ENCODE data around the gene CCS. TPM values are rescaled to one million over a fixed set of nuclear protein-coding genes. Genes with fewer than 3 reads are reported as not detected.

The CCS gene
- total and polyA plus RNA-seq, 9 of the 15 experiments (the other 6 are each of a cell fraction or from before 2014, with no cell fraction given) = 1.1 to 46.6 (median 26.8) TPM

DNA sequence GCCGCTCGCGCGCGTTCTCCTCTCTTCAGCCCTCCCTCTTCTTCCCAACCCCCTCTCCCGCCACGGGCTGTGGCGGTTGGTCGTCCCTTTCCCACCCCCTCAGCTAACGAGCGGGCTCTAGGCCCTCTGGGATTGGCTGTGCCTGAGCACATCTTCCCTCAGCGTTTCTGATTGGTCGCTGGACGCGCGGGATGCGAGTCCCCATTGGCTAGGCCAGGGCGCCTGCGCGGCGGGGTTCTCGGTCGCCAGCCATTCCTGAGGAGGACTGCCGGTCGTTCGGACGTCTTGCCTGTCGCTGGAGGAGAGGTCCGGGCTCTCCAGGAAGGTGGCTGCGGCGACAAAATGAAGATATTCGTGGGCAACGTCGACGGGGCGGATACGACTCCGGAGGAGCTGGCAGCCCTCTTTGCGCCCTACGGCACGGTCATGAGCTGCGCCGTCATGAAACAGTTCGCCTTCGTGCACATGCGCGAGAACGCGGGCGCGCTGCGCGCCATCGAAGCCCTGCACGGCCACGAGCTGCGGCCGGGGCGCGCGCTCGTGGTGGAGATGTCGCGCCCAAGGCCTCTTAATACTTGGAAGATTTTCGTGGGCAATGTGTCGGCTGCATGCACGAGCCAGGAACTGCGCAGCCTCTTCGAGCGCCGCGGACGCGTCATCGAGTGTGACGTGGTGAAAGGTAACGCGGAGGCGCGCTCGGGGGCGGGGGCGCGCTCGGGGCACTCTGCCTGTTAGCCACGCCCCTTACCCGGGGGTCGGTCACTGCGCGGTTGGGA lies 23.6 kb downstream of the CCS start, which contains the start of gene RBM14 (continued):
- TF ChIP-seq ZBTB1 (CRISPR knock-in tag; IDR thresholded peaks at IDR 0.05; ENCODE audit: borderline replicate concordance, low read depth) (0 out of 2 replicates have a peak, but pooled peaks have one; percentile 54), CXXC5 (CRISPR knock-in tag; IDR thresholded peaks at IDR 0.05) (peak; percentile 83), TEAD1 (CRISPR knock-in tag; IDR thresholded peaks at IDR 0.05) (peak; percentile 70 to 82; a peak in 3 of 4 replicates), HDAC3 (IDR thresholded peaks at IDR 0.05; ENCODE audit: borderline replicate concordance, partially characterized antibody) (no peak), SRF (CRISPR knock-in tag; IDR thresholded peaks at IDR 0.05) (peak; percentile 13 to 50; a peak in 2 of 4 replicates)

DNA sequence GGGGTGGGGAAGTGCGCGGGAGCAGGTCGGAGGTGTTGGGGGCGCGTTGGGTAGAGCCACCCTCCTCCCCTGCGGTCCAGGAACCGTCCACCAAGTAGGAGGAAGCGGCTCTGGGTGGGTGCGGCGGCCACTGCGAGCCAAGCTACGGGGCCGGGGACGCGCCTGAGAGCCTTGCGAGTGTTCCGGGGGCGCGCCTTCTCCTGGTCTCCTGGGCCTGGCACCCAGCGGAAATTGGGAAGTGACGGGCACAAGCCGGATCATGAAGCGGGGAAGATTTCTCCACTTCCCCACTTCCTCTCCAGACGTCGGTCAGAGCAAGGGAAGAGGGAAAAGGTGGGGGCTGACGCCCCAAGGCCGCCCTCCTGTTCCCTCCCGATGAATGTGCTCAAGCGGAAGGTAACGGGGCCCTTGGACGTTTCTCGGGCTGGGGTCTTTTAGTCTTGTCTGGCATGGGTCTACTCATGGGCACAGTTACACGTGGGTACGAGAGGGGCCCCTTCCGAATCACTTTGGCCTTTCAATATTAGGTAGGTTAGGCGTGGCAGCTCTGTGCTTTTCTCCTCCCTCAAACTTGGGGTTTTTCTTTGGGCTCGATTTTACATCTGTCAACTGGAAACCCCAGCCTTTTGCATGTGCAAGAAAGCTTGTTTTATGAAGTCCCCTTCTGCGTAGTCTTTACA lies 24.3 kb downstream of the CCS start:
- H3K79me2 ChIP-seq (ENCODE audit: control insufficient read depth, insufficient read depth, low read length) = peaks cover 73% of the 10 kb centered on the region
- H2AFZ ChIP-seq (ENCODE audit: low read depth, low read length) = peak overlapping the region; percentile 96; the same call in 1 of the 2 replicates
- peak overlapping the region; percentile 99 for H3K27ac ChIP-seq (ENCODE audit: extremely low read depth, low read depth, low read length)
- H3K4me3 ChIP-seq = peak overlapping the region; percentile 94
- DNase-seq (ENCODE audit: extremely low read depth in 1 of 4, low spot score in 3 of 4) (no peak), ATAC-seq (no peak), FAIRE-seq (no peak)
- POLR2A ChIA-PET = interaction anchor here (0.6 to 14.0 kb wide), 13 partner anchors 12 to 221 kb away, joined by 3 to 387 read pairs (median 4); partner anchors contain the start of genes RBM4 and RBM4B
- H3K9me3 ChIP-seq (replicated peaks; ENCODE audit: control insufficient read depth, insufficient read depth, low read depth, low read length) = no peaks in the 10 kb centered on the region
- peak overlapping the region; percentile 97 to 100 for H3K9ac ChIP-seq (ENCODE audit: insufficient read depth in 1 of 2, low read depth in 2 of 2, low read length in 2 of 2)
- intact Hi-C loops (cut with micrococcal nuclease) = no loop called here
- H3K4me2 ChIP-seq (ENCODE audit: insufficient read depth, low read length) = peak overlapping the region; percentile 97
- peaks cover 48% of the 10 kb centered on the region for H4K20me1 ChIP-seq (replicated peaks; ENCODE audit: control insufficient read depth, insufficient read depth, low read length)
- CTCF ChIA-PET (ENCODE audit: low intra/inter-chr PET ratio) = no interaction called here
- no TSS peak for BruUV-seq (replicated peaks)
- peaks cover 21 to 31% of the 10 kb centered on the region in 2 experiments for H3K4me1 ChIP-seq (replicated peaks in 1 of 2; ENCODE audit: control insufficient read depth in 2 of 2, insufficient read depth in 2 of 2, low read length in 2 of 2)
- H3K27me3 ChIP-seq (ENCODE audit: control insufficient read depth in 2 of 2, insufficient read depth in 2 of 2, low read length in 2 of 2) = no peaks in the 10 kb centered on the region
- WGBS (ENCODE audit: insufficient coverage, low coverage, missing lambda C conversion rate) = 1% methylated on average over 29 of the region's 38 CpGs
- peaks cover 48% of the 10 kb centered on the region for H3K36me3 ChIP-seq (ENCODE audit: control insufficient read depth, insufficient read depth, low read length)
- H3K9me1 ChIP-seq (ENCODE audit: control insufficient read depth, insufficient read depth, low read length) = no peaks in the 10 kb centered on the region
- in situ Hi-C loops (cut with MboI) = no loop called here
- TF ChIP-seq, protein P1, sequence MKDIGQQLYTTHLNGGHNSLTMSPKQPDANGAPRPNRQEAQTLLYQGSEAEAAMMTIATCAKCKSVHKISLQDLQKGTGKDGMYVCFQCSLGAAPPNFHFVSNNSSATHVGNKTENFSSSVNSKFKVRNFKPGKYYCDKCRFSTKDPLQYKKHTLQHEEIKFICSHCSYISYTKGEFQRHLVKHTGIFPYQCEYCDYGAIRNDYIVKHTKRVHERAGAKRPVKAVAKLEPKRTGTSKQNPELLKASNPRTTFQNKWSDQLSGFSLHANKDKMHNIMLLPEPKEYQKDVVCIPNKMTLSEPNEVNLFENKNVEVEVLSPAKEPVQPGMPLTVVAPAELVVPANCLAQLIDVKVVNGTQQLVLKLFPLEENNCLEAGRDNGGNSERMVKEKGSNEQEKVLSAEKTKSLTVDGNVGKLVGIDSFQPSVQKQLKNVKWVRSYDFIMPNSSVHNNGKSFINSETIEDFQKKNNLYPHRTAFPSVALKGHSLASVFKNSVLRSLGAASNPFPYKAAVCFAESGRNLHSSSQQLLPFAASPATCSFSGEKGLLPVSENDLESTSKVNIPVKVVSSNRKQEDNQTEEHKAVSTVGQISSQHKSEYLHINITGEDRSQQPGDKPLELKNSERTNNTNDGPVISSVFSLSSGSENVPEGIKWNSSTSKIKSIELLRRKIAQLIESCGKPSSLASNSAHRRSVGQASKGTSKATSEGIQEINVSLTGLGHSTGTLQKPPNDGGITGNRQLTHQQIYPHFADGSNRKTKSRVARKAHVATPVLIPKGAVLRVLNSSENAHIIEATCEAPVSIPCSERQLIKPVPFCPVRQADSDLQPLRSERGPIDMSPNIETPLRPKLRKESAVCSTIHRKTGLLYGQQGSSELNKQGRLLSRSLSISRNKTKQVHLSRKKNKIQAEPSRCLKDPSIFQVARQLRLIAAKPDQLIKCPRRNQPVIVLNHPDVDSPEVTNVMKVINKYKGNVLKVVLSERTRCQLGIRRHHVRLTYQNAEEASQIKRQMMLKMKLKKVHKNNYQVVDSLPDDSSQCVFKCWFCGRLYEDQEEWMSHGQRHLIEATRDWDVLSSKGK (CRISPR knock-in tag; IDR thresholded peaks at IDR 0.05) = no peak
- TF ChIP-seq, protein P2, sequence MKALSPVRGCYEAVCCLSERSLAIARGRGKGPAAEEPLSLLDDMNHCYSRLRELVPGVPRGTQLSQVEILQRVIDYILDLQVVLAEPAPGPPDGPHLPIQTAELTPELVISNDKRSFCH (CRISPR knock-in tag; IDR thresholded peaks at IDR 0.05) = no peak
- TF ChIP-seq, protein P2 (tag; IDR thresholded peaks at IDR 0.05) = no peak; the same call in 1 of the 2 replicates
- no peak for TF ChIP-seq MIER1 (IDR thresholded peaks at IDR 0.05; ENCODE audit: low read depth)
- no peak for TF ChIP-seq FOXJ2 (tag; IDR thresholded peaks at IDR 0.05)
- no peak for TF ChIP-seq PHB (CRISPR knock-in tag; IDR thresholded peaks at IDR 0.05)
- TF ChIP-seq, protein P3, sequence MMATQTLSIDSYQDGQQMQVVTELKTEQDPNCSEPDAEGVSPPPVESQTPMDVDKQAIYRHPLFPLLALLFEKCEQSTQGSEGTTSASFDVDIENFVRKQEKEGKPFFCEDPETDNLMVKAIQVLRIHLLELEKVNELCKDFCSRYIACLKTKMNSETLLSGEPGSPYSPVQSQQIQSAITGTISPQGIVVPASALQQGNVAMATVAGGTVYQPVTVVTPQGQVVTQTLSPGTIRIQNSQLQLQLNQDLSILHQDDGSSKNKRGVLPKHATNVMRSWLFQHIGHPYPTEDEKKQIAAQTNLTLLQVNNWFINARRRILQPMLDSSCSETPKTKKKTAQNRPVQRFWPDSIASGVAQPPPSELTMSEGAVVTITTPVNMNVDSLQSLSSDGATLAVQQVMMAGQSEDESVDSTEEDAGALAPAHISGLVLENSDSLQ (IDR thresholded peaks at IDR 0.05) = no peak
